HG03575 (cell line): ENCODE measurements around the gene IFI6.
"Not testable (repeated sequence)": the region's sequence is repeated elsewhere in the genome, so short reads cannot be mapped to it uniquely, and the experiment has no call there.

Experiments used
- ATAC-seq: cut with Tn5 transposase; IDR thresholded peaks from one replicate; pipeline ENCODE4 v1.9.1; 2021; ENCODE audit not compliant: unreplicated experiment, insufficient number of reproducible peaks, low FRiP score; ENCODE audit errors: extremely low read depth

IFI6 gene

GRCh38 chr1:27671964-27672749 lies at the start of gene IFI6:
Gene IFI6, minus strand, starts transcription at chr1:27672192. Its CDS starts 2,878 bp downstream, at chr1:27669314.
- no peak for ATAC-seq

GRCh38 chr1:27719286-27720251 lies 47.6 kb upstream of the IFI6 start:
- ATAC-seq: no peak

- no peak for ATAC-seq
Measured at GRCh38 chr1:27716262-27716895, 44.4 kb upstream of the IFI6 start.

GRCh38 chr1:27713869-27714513 lies 42.0 kb upstream of the IFI6 start:
- no peak for ATAC-seq

- ATAC-seq: no peak
Measured at GRCh38 chr1:27713139-27713725, 41.2 kb upstream of the IFI6 start.

GRCh38 chr1:27710574-27710973 lies 38.6 kb upstream of the IFI6 start:
- ATAC-seq: no peak

- ATAC-seq: no peak
Measured at GRCh38 chr1:27705545-27705944, 33.6 kb upstream of the IFI6 start.

GRCh38 chr1:27704958-27705357 lies 33.0 kb upstream of the IFI6 start:
- ATAC-seq: no peak

- ATAC-seq: not testable (repeated sequence)
Measured at GRCh38 chr1:27696835-27697234, 24.8 kb upstream of the IFI6 start.

GRCh38 chr1:27690183-27690582 lies 18.2 kb upstream of the IFI6 start:
- ATAC-seq: no peak

GRCh38 chr1:27689423-27690173 lies 17.6 kb upstream of the IFI6 start:
- no peak for ATAC-seq

GRCh38 chr1:27687906-27688305 lies 15.9 kb upstream of the IFI6 start:
- ATAC-seq: no peak

- no peak for ATAC-seq
Measured at GRCh38 chr1:27686223-27686990, 14.4 kb upstream of the IFI6 start.

- no peak for ATAC-seq
Measured at GRCh38 chr1:27684176-27684575, 12.2 kb upstream of the IFI6 start.

- ATAC-seq: no peak
Measured at GRCh38 chr1:27682351-27682944, 10.5 kb upstream of the IFI6 start.

- ATAC-seq: not testable (repeated sequence)
Measured at GRCh38 chr1:27681580-27681979, 9.6 kb upstream of the IFI6 start.

GRCh38 chr1:27680225-27680791 lies 8.3 kb upstream of the IFI6 start:
- not testable (repeated sequence) for ATAC-seq
